H1 (cell line): ENCODE data around the gene FJX1. TPM values are rescaled to one million over a fixed set of nuclear protein-coding genes. Genes with fewer than 3 reads are reported as not detected.

Experiments used
- CHD2 ChIP-seq: IDR thresholded peaks from 2 replicates; pipeline ENCODE4 v1.6.1; 2012; ENCODE audit warnings: low read length, improper control_type of control experiment
- RFX5 ChIP-seq: IDR thresholded peaks from 2 replicates; pipeline ENCODE4 v1.6.1; 2011; ENCODE audit warnings: low read depth, low read length, improper control_type of control experiment, borderline replicate concordance
- SIRT6 ChIP-seq: IDR thresholded peaks from one replicate; pipeline ENCODE4 v1.7.1; 2012; ENCODE audit warnings: low read length, inconsistent platforms
- TBP ChIP-seq: IDR thresholded peaks from 2 replicates; pipeline ENCODE4 v1.6.1; 2011; ENCODE audit warnings: low read depth, low read length, improper control_type of control experiment
- polyA plus RNA-seq, 7 experiments: library from polyadenylated mRNA; depleted of rRNA in 3 of 7; stranded (reverse) in 5 of 7; unstranded in 2 of 7; fragments of >200 nt in 5 of 7; fragments of 200-250 nt in 2 of 7; gene quantifications; 1 replicate in 5 of 7; 2 replicates in 1 of 7; 4 replicates in 1 of 7; pipeline versions ENCODE4 v1.2.1 to v1.2.3, GENCODE V29; 2011 to 2013; ENCODE audit warnings: missing spikeins in 2 of 7, mixed read lengths in 2 of 7
- total RNA-seq: library from RNA; stranded (reverse); fragmentation: NEBNext Ultra II Directional; extraction: Animal tissue kit (Norgen Biotek cat#: 25700); gene quantifications from 2 replicates; pipeline ENCODE4 v1.2.1, GENCODE V29; 2021

FJX1 gene
- total and polyA plus RNA-seq, 2 of the 8 experiments (the other 6 are each of a cell fraction or from before 2014, with no cell fraction given), result 6.3 to 13.3 TPM

DNA sequence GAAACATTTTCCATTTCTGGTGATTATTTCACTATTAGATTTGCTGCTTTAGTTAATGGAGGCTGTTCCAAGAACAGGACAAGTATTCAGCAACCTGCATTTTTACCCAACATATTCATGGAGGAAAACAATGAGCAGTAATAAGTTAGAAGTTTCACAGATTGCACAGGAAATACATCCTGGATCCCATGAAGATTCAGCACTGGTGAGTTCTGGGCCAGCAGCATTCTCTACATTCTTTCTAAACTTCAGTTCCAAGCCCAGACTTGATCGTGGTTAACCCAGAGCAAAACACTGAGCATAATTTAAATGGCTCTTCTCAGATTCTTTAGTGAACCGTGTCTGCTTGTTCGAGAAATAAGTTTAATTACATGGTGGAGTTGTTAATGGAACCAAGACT lies 3.8 kb downstream of the FJX1 start (continued):
- TF ChIP-seq TBP (no peak), RFX5 (no peak), CHD2 (no peak), SIRT6 (no peak)
